HepG2 (cell line): ENCODE measurements around the gene NEK8. TPM values are rescaled to one million over a fixed set of nuclear protein-coding genes. Genes with fewer than 3 reads are reported as not detected.

Experiments used
- AHDC1 ChIP-seq: sonication (generic); formaldehyde crosslinking; IDR thresholded peaks from 2 replicates; pipeline ENCODE4 v1.5.1; 2020; ENCODE audit warnings: mild to moderate bottlenecking, missing genetic modification reagents, borderline replicate concordance
- ATF4 ChIP-seq, 2 experiments: fragments of 450-650 bp in 1 of 2; sonication (generic) in 1 of 2; formaldehyde crosslinking; IDR thresholded peaks; 2 replicates each; pipeline versions ENCODE4 v1.5.0 to v1.8.0; 2020 to 2022; ENCODE audit warnings: mild to moderate bottlenecking in 1 of 2, missing genetic modification reagents in 1 of 2
- FOXA1 ChIP-seq, 2 experiments: fragments of 450-650 bp in 1 of 2; sonication (generic) in 1 of 2; formaldehyde crosslinking in 1 of 2; IDR thresholded peaks; 2 replicates each; pipeline versions ENCODE4 v1.4.0 to v1.6.1; 2016 to 2020; ENCODE audit warnings: missing genetic modification reagents in 1 of 2
- IRF9 ChIP-seq: sonication (generic); formaldehyde crosslinking; IDR thresholded peaks from 2 replicates; pipeline ENCODE4 v1.8.0; 2022; ENCODE audit warnings: missing genetic modification reagents, mild to moderate bottlenecking, borderline replicate concordance
- MAFF ChIP-seq: IDR thresholded peaks from 2 replicates; pipeline ENCODE4 v1.6.1; 2011; ENCODE audit warnings: low read depth, low read length, improper control_type of control experiment
- RXRB ChIP-seq: IDR thresholded peaks from 2 replicates; pipeline ENCODE4 v1.6.1; 2016; ENCODE audit warnings: borderline replicate concordance, missing genetic modification reagents, missing compliant biosample characterization
- TBX3 ChIP-seq: fragments of 450-650 bp; IDR thresholded peaks from 2 replicates; pipeline ENCODE4 v1.6.1; 2017; ENCODE audit warnings: antibody characterized with exemption, mild to moderate bottlenecking, inconsistent platforms, borderline replicate concordance
- THAP11 ChIP-seq: IDR thresholded peaks from 2 replicates; pipeline ENCODE4 v1.6.1; 2016; ENCODE audit warnings: missing biosample characterization, missing genetic modification reagents
- ZBTB33 ChIP-seq: sonication (generic); formaldehyde crosslinking; IDR thresholded peaks from 2 replicates; pipeline ENCODE4 v1.4.0; 2020; ENCODE audit warnings: missing genetic modification reagents
- ZBTB4 ChIP-seq: sonication (generic); formaldehyde crosslinking; IDR thresholded peaks from 2 replicates; pipeline ENCODE4 v1.4.0; 2020; ENCODE audit warnings: missing genetic modification reagents, mild to moderate bottlenecking, borderline replicate concordance
- ZNF225 ChIP-seq: sonication (generic); formaldehyde crosslinking; IDR thresholded peaks from 2 replicates; pipeline ENCODE4 v1.4.0; 2020; ENCODE audit warnings: mild to moderate bottlenecking, missing genetic modification reagents
- ZNF605 ChIP-seq: sonication (generic); formaldehyde crosslinking; IDR thresholded peaks from 2 replicates; pipeline ENCODE4 v1.8.0; 2022; ENCODE audit warnings: mild to moderate bottlenecking, missing genetic modification reagents
- ZNF770 ChIP-seq: sonication (generic); formaldehyde crosslinking; IDR thresholded peaks from 2 replicates; pipeline ENCODE4 v1.5.0; 2020; ENCODE audit warnings: mild to moderate bottlenecking, missing genetic modification reagents
- polyA plus RNA-seq, 8 experiments: library from polyadenylated mRNA; depleted of rRNA in 3 of 8; stranded (reverse) in 7 of 8; unstranded in 1 of 8; fragments of >200 nt; fragmentation: Illumina TruSeq in 4 of 8; extraction: Trizol in 4 of 8; gene quantifications; 2 replicates each; pipeline versions ENCODE4 v1.2.1 to v1.2.3, GENCODE V29; 2011 to 2016; ENCODE audit warnings: low read depth in 4 of 8, missing spikeins in 1 of 8, mixed read lengths in 1 of 8; ENCODE audit not compliant: insufficient read depth in 1 of 8
- total RNA-seq, 5 experiments: library from RNA; depleted of rRNA; stranded (reverse); fragments of >200 nt; fragmentation: Illumina TruSeq; extraction: Trizol; gene quantifications; 2 replicates each; pipeline ENCODE4 v1.2.3, GENCODE V29; 2016; ENCODE audit warnings: low read depth in 1 of 5

The NEK8 gene
- total and polyA plus RNA-seq, 2 of the 13 experiments (the other 11 are each of a cell fraction or from before 2014, with no cell fraction given): 5.8 to 13.5 TPM

GRCh38 chr17:28788100-28788499, 59.5 kb downstream of the NEK8 start (continued):
- TF ChIP-seq MAFF (no peak), RXRB (CRISPR knock-in tag) (0 out of 2 replicates have a peak, but pooled peaks have one; percentile 25), ZBTB4 (CRISPR knock-in tag) (no peak), ZNF225 (no peak), TBX3 (peak; percentile 40; the same call in 1 of the 2 replicates), THAP11 (peak; percentile 62), AHDC1 (0 out of 2 replicates have a peak, but pooled peaks have one; percentile 41), ZBTB33 (CRISPR knock-in tag) (0 out of 2 replicates have a peak, but pooled peaks have one; percentile 39), IRF9 (CRISPR knock-in tag) (no peak), ZNF605 (CRISPR knock-in tag) (no peak), ZNF770 (no peak), FOXA1 (IDR thresholded peaks at IDR 0.05) (no peak), FOXA1 (CRISPR knock-in tag; IDR thresholded peaks at IDR 0.05) (peak; percentile 50), ATF4 (CRISPR knock-in tag; IDR thresholded peaks at IDR 0.05) (peak in 1 of 2 experiments; percentile 59; a peak in 1 of 4 replicates)
